ENCODE data around the gene VEGFB.

The VEGFB gene

GRCh38 chr11:64247729-64248531, 13.5 kb downstream of the VEGFB start:
- no peak for TF ChIP-seq CTCF (conservative IDR thresholded peaks at IDR 0.05; ENCODE audit: low read depth)
- no peak for DNase-seq (ENCODE audit: low spot score)
- ChIA-PET CTCF (interaction anchor here (0.7 kb wide), 1 partner anchor 20 kb away, joined by 3 read pairs; no protein-coding TSS in a partner anchor), POLR2A (ENCODE audit: low non-redundant PET) (no interaction called here)
- H3K27ac ChIP-seq = peak overlapping the region; percentile 98

GRCh38 chr11:64248578-64248977, 14.2 kb downstream of the VEGFB start:
- peak overlapping the region; percentile 98 for H3K27ac ChIP-seq
- DNase-seq (ENCODE audit: low spot score) = no peak
- ChIA-PET CTCF (no interaction called here), POLR2A (ENCODE audit: low non-redundant PET) (no interaction called here)
- no peak for TF ChIP-seq CTCF (conservative IDR thresholded peaks at IDR 0.05; ENCODE audit: low read depth)

- H3K27ac ChIP-seq = peak overlapping the region; percentile 98
- DNase-seq (ENCODE audit: low spot score) = no peak
- CTCF ChIA-PET = interaction anchor here (2.7 kb wide), 1 partner anchor 52 kb away, joined by 19 read pairs; no protein-coding TSS in a partner anchor
- no peak for TF ChIP-seq CTCF (conservative IDR thresholded peaks at IDR 0.05; ENCODE audit: low read depth)
- POLR2A ChIA-PET (ENCODE audit: low non-redundant PET) = interaction anchor here (0.5 kb wide), 1 partner anchor 19 kb away, joined by 3 read pairs; no protein-coding TSS in a partner anchor
Observed at GRCh38 chr11:64249038-64249437, 14.7 kb downstream of the VEGFB start.

GRCh38 chr11:64249563-64250414, 15.4 kb downstream of the VEGFB start:
- peak overlapping the region; percentile 98 for H3K27ac ChIP-seq
- no peak for TF ChIP-seq CTCF (conservative IDR thresholded peaks at IDR 0.05; ENCODE audit: low read depth)
- DNase-seq (ENCODE audit: low spot score) = no peak
- ChIA-PET POLR2A (ENCODE audit: low non-redundant PET) (interaction anchor here (0.5 to 0.7 kb wide), 3 partner anchors 9 to 19 kb away, joined by 3 read pairs; partner anchors contain the start of gene FKBP2), CTCF (interaction anchor here (0.6 to 2.7 kb wide), 7 partner anchors 7 to 65 kb away, joined by 3 to 19 read pairs (median 6); partner anchors contain the start of genes NUDT22 and TRPT1)

- ChIA-PET CTCF (interaction anchor here (0.6 to 2.7 kb wide), 10 partner anchors 8 to 102 kb away, joined by 3 to 19 read pairs (median 6); no protein-coding TSS in a partner anchor), POLR2A (ENCODE audit: low non-redundant PET) (interaction anchor here (0.6 to 0.7 kb wide), 2 partner anchors 9 to 18 kb away, joined by 3 read pairs; partner anchors contain the start of gene FKBP2)
- peak overlapping the region; percentile 98 for H3K27ac ChIP-seq
- DNase-seq (ENCODE audit: low spot score) = no peak
- TF ChIP-seq CTCF (conservative IDR thresholded peaks at IDR 0.05; ENCODE audit: low read depth) = no peak
Observed at GRCh38 chr11:64250415-64251015, 16.1 kb downstream of the VEGFB start.
